AG04449 (cell line): ENCODE results near the gene ITGAD.

Experiments
- CTCF ChIA-PET: fragments of 350-600 bp; formaldehyde crosslinking; extraction: SDS; loops from one replicate; lab custom pipeline; 2021; ENCODE audit warnings: antibody characterized with exemption; lab: Yijun Ruan, JAX
- POLR2A ChIA-PET: fragments of 400-600, 350-600 bp; formaldehyde crosslinking; extraction: SDS; loops from one replicate; lab custom pipeline; 2020; ENCODE audit warnings: antibody characterized with exemption, inconsistent platforms; lab: Yijun Ruan, JAX
- DNase-seq: peaks from one replicate; pipeline ENCODE4 v3.0.0-alpha.2; 2010; ENCODE audit warnings: low read depth, low spot score
- H3K4me3 ChIP-seq: 2 replicates; pipeline ENCODE4 v1.5.1; 2011; ENCODE audit warnings: low read depth, mild to moderate bottlenecking, control low read depth, low read length
- TF ChIP-seq, protein P1 (sequence below): IDR thresholded peaks from one replicate; pipeline ENCODE4 v1.5.1; 2011; ENCODE audit warnings: mild to moderate bottlenecking, moderate library complexity, low read length, control low read depth, inconsistent platforms; ENCODE audit not compliant: insufficient read depth; ENCODE audit errors: missing control alignments

The ITGAD gene

DNA sequence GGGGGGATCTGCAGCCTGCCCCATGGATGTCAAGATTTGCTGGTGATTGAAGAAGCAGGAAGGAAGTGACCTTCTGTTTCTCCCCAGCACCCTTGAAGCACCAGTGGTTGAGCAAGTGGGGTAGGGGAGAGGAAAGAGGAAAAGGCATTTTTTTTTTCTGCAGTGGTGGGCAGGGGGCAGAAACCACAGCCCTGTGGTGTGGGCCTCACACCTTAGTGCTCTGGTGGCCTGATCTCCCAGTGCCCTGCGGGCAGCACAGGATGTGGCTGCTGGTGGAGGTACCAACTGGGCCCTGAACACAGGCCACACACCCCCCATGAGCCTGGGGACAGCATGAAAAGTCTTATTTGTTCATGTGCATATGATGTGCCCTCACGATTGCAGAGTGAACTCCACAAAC lies 7.1 kb downstream of the ITGAD start:
- POLR2A ChIA-PET: no interaction called here
- no peak for DNase-seq
- TF ChIP-seq, protein P1, sequence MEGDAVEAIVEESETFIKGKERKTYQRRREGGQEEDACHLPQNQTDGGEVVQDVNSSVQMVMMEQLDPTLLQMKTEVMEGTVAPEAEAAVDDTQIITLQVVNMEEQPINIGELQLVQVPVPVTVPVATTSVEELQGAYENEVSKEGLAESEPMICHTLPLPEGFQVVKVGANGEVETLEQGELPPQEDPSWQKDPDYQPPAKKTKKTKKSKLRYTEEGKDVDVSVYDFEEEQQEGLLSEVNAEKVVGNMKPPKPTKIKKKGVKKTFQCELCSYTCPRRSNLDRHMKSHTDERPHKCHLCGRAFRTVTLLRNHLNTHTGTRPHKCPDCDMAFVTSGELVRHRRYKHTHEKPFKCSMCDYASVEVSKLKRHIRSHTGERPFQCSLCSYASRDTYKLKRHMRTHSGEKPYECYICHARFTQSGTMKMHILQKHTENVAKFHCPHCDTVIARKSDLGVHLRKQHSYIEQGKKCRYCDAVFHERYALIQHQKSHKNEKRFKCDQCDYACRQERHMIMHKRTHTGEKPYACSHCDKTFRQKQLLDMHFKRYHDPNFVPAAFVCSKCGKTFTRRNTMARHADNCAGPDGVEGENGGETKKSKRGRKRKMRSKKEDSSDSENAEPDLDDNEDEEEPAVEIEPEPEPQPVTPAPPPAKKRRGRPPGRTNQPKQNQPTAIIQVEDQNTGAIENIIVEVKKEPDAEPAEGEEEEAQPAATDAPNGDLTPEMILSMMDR: no peak
- CTCF ChIA-PET: interaction anchor here (1.3 kb wide), 1 partner anchor 257 kb away, joined by 3 read pairs; no protein-coding TSS in a partner anchor
- no peak overlapping the region for H3K4me3 ChIP-seq

- ChIA-PET POLR2A (no interaction called here), CTCF (interaction anchor here (1.3 kb wide), 1 partner anchor 259 kb away, joined by 3 read pairs; no protein-coding TSS in a partner anchor)
- H3K4me3 ChIP-seq: no peak overlapping the region
- DNase-seq: no peak
- TF ChIP-seq, protein P1: no peak
Observed at GRCh38 chr16:31401436-31401835, 8.3 kb downstream of the ITGAD start.

DNA sequence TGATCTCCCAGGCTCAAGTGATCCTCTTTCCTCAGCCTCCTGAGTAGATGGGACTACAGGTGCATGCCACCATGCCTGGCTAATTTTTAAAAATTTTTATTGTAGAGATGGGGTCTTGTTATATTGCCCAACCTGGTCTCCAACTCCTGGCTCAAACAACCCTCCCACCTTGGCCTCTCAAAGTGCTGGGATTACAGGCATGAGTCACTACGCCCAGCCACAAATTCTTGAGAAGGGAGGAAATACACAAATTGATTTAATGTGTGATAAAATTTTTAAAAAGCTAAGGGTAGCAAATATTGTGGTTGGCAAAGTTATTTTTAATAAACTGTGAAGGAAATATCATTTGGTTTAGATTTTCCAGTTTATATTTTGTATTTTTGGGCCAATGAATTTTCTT lies 9.6 kb downstream of the ITGAD start:
- ChIA-PET POLR2A (interaction anchor here (1.2 kb wide), 1 partner anchor 16 kb away, joined by 5 read pairs; no protein-coding TSS in a partner anchor), CTCF (no interaction called here)
- TF ChIP-seq, protein P1: no peak
- no peak for DNase-seq
- no peak overlapping the region for H3K4me3 ChIP-seq

DNA sequence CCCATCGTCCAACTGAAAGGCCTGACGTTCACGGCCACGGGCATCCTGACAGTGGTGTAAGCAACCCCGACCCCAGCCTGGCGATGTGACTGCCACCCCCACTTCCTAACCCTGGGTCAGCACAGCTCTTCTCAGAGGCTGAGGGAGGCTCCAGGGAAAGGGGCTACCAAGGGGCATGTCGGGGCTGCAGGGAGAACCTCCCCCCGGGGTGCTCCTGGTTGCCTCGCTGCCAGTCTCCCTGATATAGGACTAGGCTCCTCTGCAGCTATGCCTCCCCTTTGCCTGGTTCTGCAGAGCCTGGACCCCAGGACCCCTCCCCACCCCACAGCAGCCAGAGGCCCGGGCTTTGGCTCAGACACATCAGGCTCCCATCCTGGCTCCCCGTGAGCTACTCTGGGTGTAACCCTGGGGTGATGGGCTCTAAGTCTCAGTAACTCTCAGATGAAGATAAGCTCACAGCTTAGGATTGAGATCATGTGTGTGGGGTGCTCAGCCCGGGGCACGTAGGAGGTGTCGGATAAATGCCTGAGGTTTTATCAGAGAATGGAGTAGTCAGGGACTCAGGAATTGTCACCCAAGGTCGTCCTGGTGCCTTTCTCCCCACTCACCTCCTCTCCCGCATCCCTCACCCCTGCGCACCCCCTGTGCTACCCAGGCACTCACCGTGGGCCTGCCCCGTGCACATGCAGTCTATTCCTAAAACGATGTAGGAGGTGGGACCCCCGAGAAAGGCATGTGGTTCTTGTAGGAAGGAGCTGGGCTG lies 10.6 kb downstream of the ITGAD start:
- TF ChIP-seq, protein P1: no peak
- peak overlapping the region; percentile 8; the same call in 1 of the 2 replicates for H3K4me3 ChIP-seq
- CTCF ChIA-PET: no interaction called here
- no peak for DNase-seq
- POLR2A ChIA-PET: no interaction called here

- peak overlapping the region; percentile 12; the same call in 1 of the 2 replicates for H3K4me3 ChIP-seq
- TF ChIP-seq, protein P1: no peak
- POLR2A ChIA-PET: no interaction called here
- no peak for DNase-seq
- CTCF ChIA-PET: no interaction called here
Observed at GRCh38 chr16:31404353-31405064, 11.4 kb downstream of the ITGAD start.

DNA sequence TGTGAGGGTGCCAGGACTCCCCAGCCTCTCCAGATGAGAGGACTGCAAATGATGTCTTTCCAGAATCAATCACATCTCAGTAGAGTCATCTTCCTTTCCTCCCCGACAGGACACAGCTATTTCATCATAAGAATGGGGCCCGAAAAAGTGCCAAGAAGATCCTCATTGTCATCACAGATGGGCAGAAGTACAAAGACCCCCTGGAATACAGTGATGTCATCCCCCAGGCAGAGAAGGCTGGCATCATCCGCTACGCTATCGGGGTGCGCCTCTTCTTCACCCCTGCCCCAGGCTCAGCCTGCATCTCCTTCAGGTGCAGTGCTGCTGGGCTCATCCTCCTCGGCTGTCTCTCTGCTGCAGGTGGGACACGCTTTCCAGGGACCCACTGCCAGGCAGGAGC lies 14.3 kb downstream of the ITGAD start:
- no peak for DNase-seq
- no peak overlapping the region for H3K4me3 ChIP-seq
- ChIA-PET POLR2A (no interaction called here), CTCF (interaction anchor here (0.7 kb wide), 1 partner anchor 20 kb away, joined by 3 read pairs; no protein-coding TSS in a partner anchor)
- TF ChIP-seq, protein P1: no peak
